Aorta (tissue), 5 donors: Measurements from ENCODE around the gene AP3D1. TPM values are rescaled to one million over a fixed set of nuclear protein-coding genes. Genes with fewer than 3 reads are reported as not detected.

Experiments used
- ATAC-seq: fragments of 200-7000 bp; cut with Tn5 transposase; one replicate; pipeline ENCODE4 v1.9.1; 2022; ENCODE audit warnings: moderate library complexity; ENCODE audit not compliant: low FRiP score
- DNase-seq, 2 donors: peaks; one replicate each; pipeline ENCODE4 v3.0.0-alpha.2; 2020
- H3K27ac ChIP-seq, 2 donors: one replicate each; pipeline ENCODE4 v1.5.1; 2013; ENCODE audit warnings: low read length in 2 of 2, mild to moderate bottlenecking in 2 of 2, moderate library complexity in 2 of 2, control low read depth in 1 of 2, inconsistent platforms in 1 of 2, low read depth in 1 of 2
- H3K27me3 ChIP-seq, 2 donors: one replicate each; pipeline ENCODE4 v1.6.1; 2013; ENCODE audit warnings: control low read depth in 1 of 2, low read length in 1 of 2, mild to moderate bottlenecking in 1 of 2, moderate library complexity in 1 of 2; ENCODE audit not compliant: insufficient read depth in 2 of 2, control insufficient read depth in 1 of 2
- H3K36me3 ChIP-seq, 2 donors: one replicate each; pipeline ENCODE4 v1.6.1; 2013; ENCODE audit warnings: control low read depth in 1 of 2, low read length in 1 of 2, mild to moderate bottlenecking in 1 of 2; ENCODE audit not compliant: insufficient read depth in 2 of 2, control insufficient read depth in 1 of 2
- H3K4me1 ChIP-seq, 2 donors: one replicate each; pipeline ENCODE4 v1.6.1; 2013; ENCODE audit warnings: low read length in 2 of 2, control low read depth in 1 of 2, mild to moderate bottlenecking in 1 of 2, moderate library complexity in 1 of 2; ENCODE audit not compliant: insufficient read depth in 2 of 2, control insufficient read depth in 1 of 2
- H3K4me3 ChIP-seq, 2 donors: one replicate each; pipeline ENCODE4 v1.5.1; 2013; ENCODE audit warnings: low read length in 2 of 2, control low read depth in 1 of 2, mild to moderate bottlenecking in 1 of 2
- H3K9me3 ChIP-seq: one replicate; pipeline ENCODE4 v1.6.1; 2013; ENCODE audit warnings: mild to moderate bottlenecking, low read length; ENCODE audit not compliant: control insufficient read depth
- WGBS, 2 donors: extraction: QIAGEN DNeasy Blood & Tissue Kit; methylation state at CpG; one replicate each; pipeline ENCODE4 v1.1.7; 2013; 5-methylcytosine and 5-hydroxymethylcytosine counted together
- intact Hi-C, 2 donors: fragments of 100-400 bp; cut with DNase I; formaldehyde crosslinking; loops; one replicate each; pipeline versions ENCODE4 v1.14.2 to v1.15.0; 2022
- polyA plus RNA-seq, 2 donors: library from polyadenylated mRNA; stranded (reverse); fragments of 200-250 nt; gene quantifications; one replicate each; pipeline ENCODE4 v1.2.3, GENCODE V29; 2013
- total RNA-seq, 2 donors: library from RNA; stranded (reverse); fragmentation: NEBNext Ultra II Directional; extraction: Animal tissue kit (Norgen Biotek cat#: 25700); gene quantifications; one replicate each; pipeline ENCODE4 v1.2.1, GENCODE V29; 2021
- donor health status: healthy with polysubstance abuse.
- donor health status: Bipolar disorder and iron deficiency.
- donor health status: DM: no; HTN: no; CAD: no.
- donor health status: DM: no; HTN: no; CAD: no.
- donor health status: DM: yes; HTN: yes; CAD: no.

AP3D1 gene
- total and polyA plus RNA-seq, 4 donors: 31.7 to 84.3 (median 68.3) TPM

DNA sequence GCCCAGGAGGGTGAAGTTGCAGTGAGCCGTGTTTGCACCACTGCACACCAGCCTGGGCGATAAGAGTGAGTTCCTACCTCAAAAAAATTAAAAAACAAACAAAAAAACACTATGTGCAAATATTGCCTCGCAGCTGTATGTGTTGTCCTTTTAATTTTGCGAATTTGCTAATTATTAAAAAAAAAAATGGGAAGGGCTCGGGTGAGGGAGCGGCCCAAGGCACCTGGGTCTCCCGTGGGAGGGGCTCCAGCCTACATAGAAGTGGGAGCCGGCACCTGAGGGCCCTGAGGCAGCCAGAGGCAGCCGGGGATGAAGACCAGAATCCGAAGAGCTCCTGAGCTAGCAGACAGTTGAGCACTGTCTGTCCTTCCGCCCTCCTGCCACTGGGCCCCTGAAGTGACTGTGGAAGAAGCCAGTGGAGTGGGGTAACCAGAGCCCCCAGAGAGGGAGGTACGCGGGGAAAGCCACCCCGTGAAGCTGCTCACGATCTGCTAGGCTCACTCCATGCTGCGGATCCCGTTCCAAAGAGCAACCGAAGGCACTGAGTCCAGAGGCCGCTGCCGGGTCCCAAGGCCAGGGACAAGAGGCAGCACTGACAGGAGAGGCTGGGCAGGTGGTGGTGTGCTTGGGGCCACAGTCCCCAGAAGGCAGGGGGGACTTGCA is 48.2 kb downstream of the AP3D1 start:
- ATAC-seq (no peak), DNase-seq (no peak)
- H3K9me3 ChIP-seq: no peaks in the 10 kb centered on the region
- H3K27ac ChIP-seq: no peak overlapping the region
- no peaks in the 10 kb centered on the region for H3K27me3 ChIP-seq
- intact Hi-C loops: no loop called here
- 86 to 88% methylated on average over 20 of the region's 20 CpGs for WGBS, 2 donors
- peaks cover 3 to 6% of the 10 kb centered on the region in 2 donors for H3K36me3 ChIP-seq
- H3K4me1 ChIP-seq: no peaks in the 10 kb centered on the region
- no peak overlapping the region for H3K4me3 ChIP-seq

DNA sequence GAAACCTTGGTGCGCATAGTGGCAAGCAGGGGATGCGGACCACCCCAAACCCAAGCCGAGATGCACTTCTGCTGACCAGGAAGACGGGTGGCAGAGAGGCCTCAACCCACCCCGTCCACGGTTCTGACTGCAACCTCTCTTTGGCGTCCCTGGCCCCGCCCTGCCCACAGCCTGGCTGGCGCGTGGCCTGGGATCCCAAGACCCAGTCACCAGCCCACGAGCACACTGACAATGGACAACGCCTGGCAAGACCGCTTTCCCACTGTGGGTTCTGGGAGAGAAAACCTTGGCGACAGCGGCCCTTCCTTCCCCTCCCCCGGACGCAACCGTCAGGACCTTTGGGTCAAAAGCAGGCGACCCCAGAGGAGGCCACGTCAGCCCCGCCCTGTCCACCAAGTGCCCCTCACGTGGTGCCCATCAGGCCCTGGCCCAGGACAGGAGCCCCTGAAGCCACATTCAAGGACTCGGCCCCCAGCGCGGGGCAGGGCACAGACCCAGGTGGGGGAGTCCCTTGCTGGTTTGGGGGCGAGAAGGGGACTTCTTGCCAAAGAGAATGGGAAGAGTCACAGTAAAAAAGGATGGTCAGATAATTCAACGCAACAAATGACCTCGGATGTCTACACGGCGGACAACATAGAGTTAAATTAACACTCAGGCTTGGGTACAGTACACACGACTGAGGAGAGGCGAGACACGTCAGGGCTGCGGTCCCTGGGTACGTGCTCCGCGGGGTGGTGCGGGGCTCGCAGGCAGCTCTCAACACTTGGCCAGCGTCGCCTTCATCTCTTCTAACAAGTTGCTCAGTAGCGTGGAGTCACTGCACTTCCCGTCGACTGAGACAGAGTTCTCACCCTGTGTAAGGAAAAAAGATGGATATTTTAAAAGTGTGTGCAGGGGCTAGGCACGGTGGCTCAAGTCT is 49.7 kb downstream of the AP3D1 start:
- H3K36me3 ChIP-seq: peaks cover 1 to 5% of the 10 kb centered on the region in 2 donors
- WGBS, 2 donors: 88 to 89% methylated on average over 45 of the region's 45 CpGs
- no peaks in the 10 kb centered on the region for H3K4me1 ChIP-seq
- no peak for DNase-seq
- no peaks in the 10 kb centered on the region for H3K9me3 ChIP-seq
- ATAC-seq: no peak
- H3K4me3 ChIP-seq: no peak overlapping the region
- H3K27ac ChIP-seq: no peak overlapping the region
- H3K27me3 ChIP-seq: no peaks in the 10 kb centered on the region
- intact Hi-C loops: no loop called here

DNA sequence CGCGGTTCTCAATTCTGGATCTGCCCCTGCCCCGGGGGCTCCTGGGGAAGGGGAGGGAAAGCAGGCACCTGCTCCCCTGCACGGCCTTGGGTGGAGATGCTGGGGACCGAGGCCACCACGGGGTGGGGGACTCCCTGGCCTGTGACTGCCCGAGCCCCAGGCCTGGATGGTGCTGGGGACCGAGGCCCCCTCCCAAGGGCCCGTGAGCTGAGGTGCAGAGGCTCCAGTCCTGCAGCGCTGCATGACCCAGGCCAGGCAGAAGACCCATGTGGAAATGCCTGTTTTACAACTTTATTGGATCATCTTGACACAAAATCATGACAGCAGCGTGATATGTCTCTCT is 50.7 kb downstream of the AP3D1 start:
- intact Hi-C loops: no loop called here
- Histone ChIP-seq H3K27ac (no peak overlapping the region), H3K36me3 (peaks cover 1 to 3% of the 10 kb centered on the region in 2 donors), H3K9me3 (no peaks in the 10 kb centered on the region), H3K27me3 (no peaks in the 10 kb centered on the region), H3K4me1 (no peaks in the 10 kb centered on the region), H3K4me3 (no peak overlapping the region)
- DNase-seq (no peak), ATAC-seq (no peak)
- 88 to 92% methylated on average over 11 of the region's 11 CpGs for WGBS, 2 donors

DNA sequence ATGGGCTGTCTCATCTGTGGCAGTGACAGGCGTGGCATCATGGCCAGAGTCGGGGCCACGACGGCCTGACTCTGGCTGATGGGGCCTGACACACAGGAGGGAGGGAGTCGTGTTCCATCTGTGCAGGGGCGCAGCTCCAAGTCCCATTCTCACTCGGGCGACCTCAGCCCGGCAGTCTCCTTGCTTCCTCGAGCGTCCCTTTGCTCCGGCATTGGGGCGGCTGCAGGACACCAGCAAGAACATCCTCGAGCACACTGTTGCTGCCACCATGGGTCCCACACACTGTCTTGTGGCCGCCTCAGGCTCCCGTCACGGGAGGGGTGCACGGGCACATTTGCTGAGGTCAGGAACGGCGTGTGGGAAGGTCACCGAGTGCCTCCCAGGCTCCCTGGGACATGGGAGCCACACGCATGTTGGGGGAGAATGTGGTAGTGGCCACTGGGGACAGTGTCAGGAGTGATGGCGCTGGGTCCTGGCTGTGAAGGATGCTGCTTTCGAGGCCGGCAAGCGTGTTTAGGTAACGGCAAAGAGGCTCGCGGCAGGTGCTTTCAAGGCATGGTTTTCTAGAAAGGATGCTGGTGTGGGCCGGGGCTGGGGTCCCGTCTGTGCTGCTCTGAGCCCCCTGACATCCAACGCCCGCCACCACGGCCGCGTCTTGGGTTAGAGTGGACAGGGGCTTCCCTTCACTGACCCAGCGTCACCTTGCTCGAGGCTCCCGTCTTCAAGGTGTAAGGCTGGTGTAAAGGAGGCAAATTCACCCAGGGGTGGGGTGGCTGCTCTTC is 51.2 kb downstream of the AP3D1 start:
- peaks cover 0 to 3% of the 10 kb centered on the region in 2 donors for H3K36me3 ChIP-seq

DNA sequence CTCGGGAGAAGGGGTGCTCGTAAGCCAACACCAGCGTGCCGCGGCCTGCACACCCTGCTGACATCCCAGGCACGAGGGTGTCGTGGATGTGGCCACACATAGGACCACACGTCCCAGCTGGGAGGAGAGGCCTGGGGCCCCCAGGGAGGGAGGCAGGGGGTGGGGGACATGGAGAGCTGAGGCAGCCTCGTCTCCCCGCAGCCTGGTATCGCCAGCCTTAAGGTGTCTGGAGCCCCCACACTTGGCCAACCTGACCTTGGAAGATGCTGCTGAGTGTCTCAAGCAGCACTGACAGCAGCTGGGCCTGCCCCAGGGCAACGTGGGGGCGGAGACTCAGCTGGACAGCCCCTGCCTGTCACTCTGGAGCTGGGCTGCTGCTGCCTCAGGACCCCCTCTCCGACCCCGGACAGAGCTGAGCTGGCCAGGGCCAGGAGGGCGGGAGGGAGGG is 52.3 kb downstream of the AP3D1 start:
- no peak overlapping the region for H3K27ac ChIP-seq
- DNase-seq (no peak), ATAC-seq (no peak)
- whole genome bisulfite sequencing, 2 donors: 70 to 71% methylated on average over 16 of the region's 16 CpGs
- intact Hi-C loops: loop anchor here in 1 of 2 donors (5.0 kb wide), 1 partner anchor 53 kb away; the partner anchor contains the start of gene AP3D1
- no peaks in the 10 kb centered on the region for H3K4me1 ChIP-seq
- H3K4me3 ChIP-seq: no peak overlapping the region
- peaks cover 0 to 3% of the 10 kb centered on the region in 2 donors for H3K36me3 ChIP-seq
- H3K27me3 ChIP-seq: no peaks in the 10 kb centered on the region
- H3K9me3 ChIP-seq: no peaks in the 10 kb centered on the region

More for the DNA sequence above, 51.2 kb downstream of the AP3D1 start:
- WGBS, 2 donors: 88 to 89% methylated on average over 39 of the region's 39 CpGs
- Histone ChIP-seq H3K4me1 (no peaks in the 10 kb centered on the region), H3K27me3 (no peaks in the 10 kb centered on the region), H3K4me3 (no peak overlapping the region), H3K9me3 (no peaks in the 10 kb centered on the region), H3K27ac (no peak overlapping the region)
- intact Hi-C loops: loop anchor here in 1 of 2 donors (5.0 kb wide), 1 partner anchor 52 kb away; the partner anchor contains the start of gene AP3D1
- no peak for DNase-seq
- no peak for ATAC-seq

DNA sequence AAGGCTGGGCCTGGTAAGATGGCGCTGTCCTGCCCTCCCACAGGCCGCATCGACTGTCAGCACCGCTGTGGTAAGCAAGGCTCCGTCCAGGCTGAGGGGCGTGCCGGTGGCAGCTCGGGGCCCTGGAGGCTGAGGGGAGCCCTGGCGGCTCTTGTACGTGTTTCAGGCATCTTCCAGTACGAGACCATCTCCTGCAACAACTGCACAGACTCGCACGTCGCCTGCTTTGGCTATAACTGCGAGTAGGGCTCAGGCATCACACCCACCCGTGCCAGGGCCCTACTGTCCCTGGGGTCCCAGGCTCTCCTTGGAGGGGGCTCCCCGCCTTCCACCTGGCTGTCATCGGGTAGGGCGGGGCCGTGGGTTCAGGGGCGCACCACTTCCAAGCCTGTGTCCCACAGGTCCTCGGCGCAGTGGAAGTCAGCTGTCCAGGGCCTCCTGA is 53.5 kb downstream of the AP3D1 start:
- DNase-seq (no peak), ATAC-seq (no peak)
- H3K9me3 ChIP-seq: no peaks in the 10 kb centered on the region
- H3K27ac ChIP-seq: no peak overlapping the region
- 79 to 82% methylated on average over 23 of the region's 23 CpGs for WGBS, 2 donors
- H3K27me3 ChIP-seq: no peaks in the 10 kb centered on the region
- H3K4me3 ChIP-seq: no peak overlapping the region
- peaks cover 0 to 3% of the 10 kb centered on the region in 2 donors for H3K36me3 ChIP-seq
- intact Hi-C loops: loop anchor here in 1 of 2 donors (5.0 kb wide), 1 partner anchor 54 kb away; the partner anchor contains the start of gene AP3D1
- H3K4me1 ChIP-seq: no peaks in the 10 kb centered on the region

DNA sequence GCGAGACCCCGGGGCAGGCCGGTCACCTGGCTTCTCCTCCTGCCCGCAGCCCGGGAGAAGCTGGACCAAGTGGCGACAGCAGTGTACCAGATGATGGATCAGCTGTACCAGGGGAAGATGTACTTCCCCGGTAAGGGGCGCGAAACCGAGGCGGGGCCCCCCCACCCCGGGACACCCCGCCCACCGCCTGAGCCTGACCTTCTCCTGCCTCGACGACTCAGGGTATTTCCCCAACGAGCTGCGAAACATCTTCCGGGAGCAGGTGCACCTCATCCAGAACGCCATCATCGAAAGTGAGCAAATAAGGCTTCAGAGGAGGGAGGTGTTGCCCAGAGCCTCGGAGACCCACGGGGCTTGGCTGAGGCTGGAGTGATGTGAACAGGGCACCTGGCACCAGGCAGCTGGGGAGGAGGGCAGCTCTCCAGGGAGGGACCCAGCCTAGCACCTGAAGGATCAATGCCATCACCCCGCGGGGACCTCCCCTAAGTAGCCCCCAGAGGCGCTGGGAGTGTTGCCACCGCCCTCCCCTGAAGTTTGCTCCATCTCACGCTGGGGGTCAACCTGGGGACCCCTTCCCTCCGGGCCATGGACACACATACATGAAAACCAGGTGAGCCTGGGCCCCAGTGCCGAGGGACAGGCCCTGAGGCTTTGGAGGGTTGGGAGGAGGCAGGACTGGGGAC is 54.0 kb downstream of the AP3D1 start:
- H3K27ac ChIP-seq: peak overlapping the region in 1 of 2 donors; percentile 49
- intact Hi-C loops: loop anchor here in 1 of 2 donors (5.0 kb wide), 1 partner anchor 55 kb away; the partner anchor contains the start of gene AP3D1
- H3K4me1 ChIP-seq: no peaks in the 10 kb centered on the region
- DNase-seq (peak in 1 of 2 donors; percentile 69), ATAC-seq (no peak)
- H3K4me3 ChIP-seq: peak overlapping the region; percentile 7 to 18
- H3K27me3 ChIP-seq: no peaks in the 10 kb centered on the region
- 23% methylated on average over 30 of the region's 30 CpGs for WGBS, 2 donors
- H3K9me3 ChIP-seq: no peaks in the 10 kb centered on the region
- H3K36me3 ChIP-seq: peaks cover 0 to 3% of the 10 kb centered on the region in 2 donors
